ENCODE measurements around the gene DYNC1I2. TPM values are rescaled to one million over a fixed set of nuclear protein-coding genes. Genes with fewer than 3 reads are reported as not detected.

The DYNC1I2 gene
- total and polyA plus RNA-seq, 2 experiments from 2014 or later: 79.4 to 102 TPM

DNA sequence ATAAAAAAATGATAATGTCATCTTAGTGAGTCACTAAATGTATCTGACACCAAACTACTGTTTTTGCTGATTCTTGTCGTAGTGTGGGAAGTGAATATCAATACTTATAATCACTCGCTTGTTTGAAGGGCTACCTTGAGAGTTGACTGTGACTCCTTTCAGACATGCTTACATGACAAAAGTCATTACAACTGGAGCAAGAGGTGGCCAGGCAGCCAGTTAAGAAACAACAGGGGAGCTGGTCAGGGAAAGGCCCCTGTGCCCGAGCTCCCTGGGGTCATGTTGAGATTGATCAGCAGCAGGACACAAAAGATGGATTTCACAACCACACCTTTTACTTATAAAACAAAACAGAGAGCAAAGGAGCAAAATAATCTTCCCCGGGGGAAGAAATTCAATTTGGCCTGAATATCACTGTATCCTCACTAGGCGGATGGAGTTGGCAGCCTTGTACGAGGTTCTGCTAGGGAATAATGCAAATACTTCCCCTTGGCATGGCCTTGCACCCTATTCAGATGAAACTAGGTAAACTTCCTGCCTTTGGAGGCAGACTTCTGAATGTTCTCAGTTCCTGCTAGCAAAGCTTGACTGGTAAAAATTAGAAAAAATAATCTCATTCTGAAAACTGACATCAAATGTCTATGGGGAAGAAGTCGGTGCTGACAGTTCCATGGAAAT lies 101.2 kb downstream of the DYNC1I2 start (continued):
- TF ChIP-seq ETS1 (IDR thresholded peaks at IDR 0.05) (no peak), STAT1 (IDR thresholded peaks at IDR 0.05; ENCODE audit: unreplicated experiment) (no peak), ZNF331 (CRISPR knock-in tag; IDR thresholded peaks at IDR 0.05; ENCODE audit: low read depth) (no peak), JUNB (IDR thresholded peaks at IDR 0.05; ENCODE audit: unreplicated experiment) (no peak), ZNF114 (CRISPR knock-in tag; IDR thresholded peaks at IDR 0.05) (no peak), EZH2phosphoT487 (IDR thresholded peaks at IDR 0.05; ENCODE audit: unreplicated experiment) (no peak)
- TF ChIP-seq, protein P1, sequence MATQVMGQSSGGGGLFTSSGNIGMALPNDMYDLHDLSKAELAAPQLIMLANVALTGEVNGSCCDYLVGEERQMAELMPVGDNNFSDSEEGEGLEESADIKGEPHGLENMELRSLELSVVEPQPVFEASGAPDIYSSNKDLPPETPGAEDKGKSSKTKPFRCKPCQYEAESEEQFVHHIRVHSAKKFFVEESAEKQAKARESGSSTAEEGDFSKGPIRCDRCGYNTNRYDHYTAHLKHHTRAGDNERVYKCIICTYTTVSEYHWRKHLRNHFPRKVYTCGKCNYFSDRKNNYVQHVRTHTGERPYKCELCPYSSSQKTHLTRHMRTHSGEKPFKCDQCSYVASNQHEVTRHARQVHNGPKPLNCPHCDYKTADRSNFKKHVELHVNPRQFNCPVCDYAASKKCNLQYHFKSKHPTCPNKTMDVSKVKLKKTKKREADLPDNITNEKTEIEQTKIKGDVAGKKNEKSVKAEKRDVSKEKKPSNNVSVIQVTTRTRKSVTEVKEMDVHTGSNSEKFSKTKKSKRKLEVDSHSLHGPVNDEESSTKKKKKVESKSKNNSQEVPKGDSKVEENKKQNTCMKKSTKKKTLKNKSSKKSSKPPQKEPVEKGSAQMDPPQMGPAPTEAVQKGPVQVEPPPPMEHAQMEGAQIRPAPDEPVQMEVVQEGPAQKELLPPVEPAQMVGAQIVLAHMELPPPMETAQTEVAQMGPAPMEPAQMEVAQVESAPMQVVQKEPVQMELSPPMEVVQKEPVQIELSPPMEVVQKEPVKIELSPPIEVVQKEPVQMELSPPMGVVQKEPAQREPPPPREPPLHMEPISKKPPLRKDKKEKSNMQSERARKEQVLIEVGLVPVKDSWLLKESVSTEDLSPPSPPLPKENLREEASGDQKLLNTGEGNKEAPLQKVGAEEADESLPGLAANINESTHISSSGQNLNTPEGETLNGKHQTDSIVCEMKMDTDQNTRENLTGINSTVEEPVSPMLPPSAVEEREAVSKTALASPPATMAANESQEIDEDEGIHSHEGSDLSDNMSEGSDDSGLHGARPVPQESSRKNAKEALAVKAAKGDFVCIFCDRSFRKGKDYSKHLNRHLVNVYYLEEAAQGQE (IDR thresholded peaks at IDR 0.05; ENCODE audit: unreplicated experiment): no peak

DNA sequence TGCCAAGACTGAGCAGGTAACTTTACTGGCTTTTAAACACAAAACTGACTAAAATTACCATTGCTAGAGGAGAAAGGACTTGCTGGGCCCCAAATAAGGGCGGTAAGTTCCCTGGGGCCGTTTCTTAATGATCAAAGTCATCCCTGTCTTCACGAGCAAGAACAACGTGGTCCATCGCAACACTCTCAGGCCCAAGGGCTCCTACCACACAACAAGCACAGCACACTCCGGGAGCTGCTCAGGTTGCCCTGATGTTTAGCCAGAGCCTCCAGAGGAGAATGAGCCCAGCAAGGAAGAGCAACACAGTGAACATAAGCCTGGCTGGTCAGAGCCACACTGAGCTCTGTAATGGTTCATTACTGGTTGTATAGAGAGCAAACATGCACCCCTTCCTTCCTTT lies 102.7 kb downstream of the DYNC1I2 start:
- Histone ChIP-seq H3K4me1 (ENCODE audit: insufficient read depth) (peaks cover 45% of the 10 kb centered on the region), H4K20me1 (replicated peaks; ENCODE audit: insufficient read depth) (no peaks in the 10 kb centered on the region), H3K9me2 (ENCODE audit: insufficient read depth) (no peaks in the 10 kb centered on the region), H3K4me3 (no peak overlapping the region), H2AFZ (no peak overlapping the region), H3F3A (replicated peaks; ENCODE audit: low read depth) (no peaks in the 10 kb centered on the region), H3K79me2 (replicated peaks; ENCODE audit: insufficient read depth) (no peaks in the 10 kb centered on the region), H3K27me3 (ENCODE audit: insufficient read depth) (no peaks in the 10 kb centered on the region), H3K27ac (ENCODE audit: low read depth) (no peak overlapping the region), H3K36me3 (ENCODE audit: insufficient read depth) (no peaks in the 10 kb centered on the region), H3K4me2 (no peak overlapping the region; the same call in 1 of the 2 replicates)
- Mint-ChIP-seq H3K27me3 (ENCODE audit: insufficient read depth, low read depth, poor library complexity) (no peaks in the 10 kb centered on the region), H3K9me3 (no peaks in the 10 kb centered on the region), H3K27ac (no peak overlapping the region), H3K4me3 (no peak overlapping the region), H3K36me3 (ENCODE audit: low read depth) (peaks cover 22% of the 10 kb centered on the region), H3K4me1 (peaks cover 53% of the 10 kb centered on the region)
- no peak for DNase-seq (ENCODE audit: low spot score)
- peak; percentile 8; the same call in 1 of the 3 replicates for ATAC-seq
- TF ChIP-seq ZNF331 (CRISPR knock-in tag; IDR thresholded peaks at IDR 0.05; ENCODE audit: low read depth) (no peak), CREB1 (CRISPR knock-in tag; IDR thresholded peaks at IDR 0.05; ENCODE audit: low read depth) (no peak), ETS1 (IDR thresholded peaks at IDR 0.05) (no peak), STAT1 (IDR thresholded peaks at IDR 0.05; ENCODE audit: unreplicated experiment) (no peak), POLR2AphosphoS5 (IDR thresholded peaks at IDR 0.05; ENCODE audit: low read depth) (no peak), NANOG (IDR thresholded peaks at IDR 0.05; ENCODE audit: borderline replicate concordance) (no peak)
- TF ChIP-seq, protein P2, sequence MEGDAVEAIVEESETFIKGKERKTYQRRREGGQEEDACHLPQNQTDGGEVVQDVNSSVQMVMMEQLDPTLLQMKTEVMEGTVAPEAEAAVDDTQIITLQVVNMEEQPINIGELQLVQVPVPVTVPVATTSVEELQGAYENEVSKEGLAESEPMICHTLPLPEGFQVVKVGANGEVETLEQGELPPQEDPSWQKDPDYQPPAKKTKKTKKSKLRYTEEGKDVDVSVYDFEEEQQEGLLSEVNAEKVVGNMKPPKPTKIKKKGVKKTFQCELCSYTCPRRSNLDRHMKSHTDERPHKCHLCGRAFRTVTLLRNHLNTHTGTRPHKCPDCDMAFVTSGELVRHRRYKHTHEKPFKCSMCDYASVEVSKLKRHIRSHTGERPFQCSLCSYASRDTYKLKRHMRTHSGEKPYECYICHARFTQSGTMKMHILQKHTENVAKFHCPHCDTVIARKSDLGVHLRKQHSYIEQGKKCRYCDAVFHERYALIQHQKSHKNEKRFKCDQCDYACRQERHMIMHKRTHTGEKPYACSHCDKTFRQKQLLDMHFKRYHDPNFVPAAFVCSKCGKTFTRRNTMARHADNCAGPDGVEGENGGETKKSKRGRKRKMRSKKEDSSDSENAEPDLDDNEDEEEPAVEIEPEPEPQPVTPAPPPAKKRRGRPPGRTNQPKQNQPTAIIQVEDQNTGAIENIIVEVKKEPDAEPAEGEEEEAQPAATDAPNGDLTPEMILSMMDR (conservative IDR thresholded peaks at IDR 0.05; ENCODE audit: low read depth in 2 of 2): no peak

All from GM23338 (cell line).